K562 (cell line): ENCODE data around the gene ATP6V1G2. TPM values are rescaled to one million over a fixed set of nuclear protein-coding genes. Genes with fewer than 3 reads are reported as not detected.

ENCODE experiments used
- CAMTA2 ChIP-seq: fragments of 250-450 bp; sonication (Bioruptor Pico); conservative IDR thresholded peaks from 2 replicates; pipeline ENCODE4 v1.5.1; 2022
- CHAMP1 ChIP-seq: fragments of 450-650 bp; IDR thresholded peaks from 2 replicates; pipeline ENCODE4 v1.6.1; 2016; ENCODE audit warnings: mild to moderate bottlenecking
- CREB3 ChIP-seq: fragments of 450-650 bp; conservative IDR thresholded peaks from 2 replicates; pipeline ENCODE4 v1.6.1; 2016; ENCODE audit warnings: missing genetic modification characterization, low read depth, mild to moderate bottlenecking, missing compliant biosample characterization, moderate library complexity
- CREB5 ChIP-seq: fragments of 250-450 bp; sonication (Bioruptor Pico); IDR thresholded peaks from 2 replicates; pipeline ENCODE4 v1.5.0; 2020; ENCODE audit warnings: mild to moderate bottlenecking
- MGA ChIP-seq: fragments of 450-650 bp; IDR thresholded peaks from 2 replicates; pipeline ENCODE4 v1.6.1; 2016; ENCODE audit warnings: mild to moderate bottlenecking, moderate library complexity
- NRF1 ChIP-seq, 2 experiments: fragments of 450-650 bp; IDR thresholded peaks in 1 of 2; conservative IDR thresholded peaks in 1 of 2; 2 replicates each; pipeline ENCODE4 v1.6.1; 2014; ENCODE audit warnings: mild to moderate bottlenecking in 2 of 2
- SIRT6 ChIP-seq: IDR thresholded peaks from one replicate; pipeline ENCODE4 v1.6.1; 2012; ENCODE audit warnings: low read depth, mild to moderate bottlenecking, control low read depth, inconsistent platforms, low read length, moderate library complexity
- SREBF2 ChIP-seq: sonication (generic); formaldehyde crosslinking; IDR thresholded peaks from 2 replicates; pipeline ENCODE4 v1.4.0; 2020; ENCODE audit warnings: mild to moderate bottlenecking, missing genetic modification reagents
- ZFPM2 ChIP-seq: fragments of 250-450 bp; sonication (Bioruptor Pico); IDR thresholded peaks from 2 replicates; pipeline ENCODE4 v1.5.1; 2022; ENCODE audit warnings: mild to moderate bottlenecking
- ZNF717 ChIP-seq: fragments of 250-450 bp; sonication (Bioruptor Pico); IDR thresholded peaks from 2 replicates; pipeline ENCODE4 v1.5.0; 2021
- polyA plus RNA-seq, 8 experiments: library from polyadenylated mRNA; depleted of rRNA in 4 of 8; stranded (reverse) in 5 of 8; unstranded in 3 of 8; fragments of >200 nt; fragmentation: Nextera tagmentation in 2 of 8; fragmentation: Illumina TruSeq in 1 of 8; extraction: Ambion mirVana in 2 of 8; extraction: Trizol in 1 of 8; gene quantifications; 2 replicates each; pipeline versions ENCODE4 v1.2.1 to v1.2.3, GENCODE V29; 2011 to 2014; ENCODE audit warnings: inconsistent platforms in 1 of 8, missing spikeins in 1 of 8
- total RNA-seq, 7 experiments: library from RNA; depleted of rRNA in 6 of 7; stranded (reverse); fragments of >200 nt in 6 of 7; fragmentation: Illumina TruSeq in 2 of 7; extraction: Trizol in 2 of 7; gene quantifications; 2 replicates each; pipeline versions ENCODE4 v1.2.1 to v1.2.3, GENCODE V29; 2011 to 2021; ENCODE audit warnings: low replicate concordance in 1 of 7

Gene ATP6V1G2
- total and polyA plus RNA-seq, 9 of the 15 experiments (the other 6 are each of a cell fraction or from before 2014, with no cell fraction given): 0.14 to 1.5 (median 0.33) TPM

- TF ChIP-seq CREB3 (tag): no peak
- TF ChIP-seq NRF1 (conservative IDR thresholded peaks at IDR 0.05 in 1 of 2, IDR thresholded peaks at IDR 0.05 in 1 of 2): no peak
- no peak for TF ChIP-seq MGA
- TF ChIP-seq SIRT6: no peak
- no peak for TF ChIP-seq SREBF2 (CRISPR knock-in tag)
- no peak for TF ChIP-seq ZNF717 (CRISPR knock-in tag)
- TF ChIP-seq CHAMP1: no peak
- no peak for TF ChIP-seq CREB5 (CRISPR knock-in tag)
- TF ChIP-seq CAMTA2 (CRISPR knock-in tag): no peak
- no peak for TF ChIP-seq ZFPM2 (CRISPR knock-in tag)
Observed at GRCh38 chr6:31558631-31559500, 12.5 kb upstream of the ATP6V1G2 start (continued).
